Astrocyte of the cerebellum (primary cell): ENCODE data around the gene C5orf46.
"Not testable (repeated sequence)": the region's sequence is repeated elsewhere in the genome, so short reads cannot be mapped to it uniquely, and the experiment has no call there.

Experiments used
- DNase-seq: peaks from one replicate; pipeline ENCODE4 v3.0.0-alpha.2; 2011; ENCODE audit warnings: low read depth
- H3K4me3 ChIP-seq: 2 replicates; pipeline ENCODE4 v1.5.1; 2011; ENCODE audit warnings: mild to moderate bottlenecking, low read depth, low read length, moderate library complexity
- in situ Hi-C: cut with HindIII; loops from 2 replicates; pipeline ENCODE4 v1.10.0; 2017; ENCODE audit warnings: low sequenced_read_pairs
- TF ChIP-seq, protein P1 (sequence below): IDR thresholded peaks from 2 replicates; pipeline ENCODE4 v1.5.1; 2012; ENCODE audit warnings: low read length, low read depth, moderate library complexity, mild to moderate bottlenecking; ENCODE audit errors: missing control alignments

C5orf46 gene

DNA sequence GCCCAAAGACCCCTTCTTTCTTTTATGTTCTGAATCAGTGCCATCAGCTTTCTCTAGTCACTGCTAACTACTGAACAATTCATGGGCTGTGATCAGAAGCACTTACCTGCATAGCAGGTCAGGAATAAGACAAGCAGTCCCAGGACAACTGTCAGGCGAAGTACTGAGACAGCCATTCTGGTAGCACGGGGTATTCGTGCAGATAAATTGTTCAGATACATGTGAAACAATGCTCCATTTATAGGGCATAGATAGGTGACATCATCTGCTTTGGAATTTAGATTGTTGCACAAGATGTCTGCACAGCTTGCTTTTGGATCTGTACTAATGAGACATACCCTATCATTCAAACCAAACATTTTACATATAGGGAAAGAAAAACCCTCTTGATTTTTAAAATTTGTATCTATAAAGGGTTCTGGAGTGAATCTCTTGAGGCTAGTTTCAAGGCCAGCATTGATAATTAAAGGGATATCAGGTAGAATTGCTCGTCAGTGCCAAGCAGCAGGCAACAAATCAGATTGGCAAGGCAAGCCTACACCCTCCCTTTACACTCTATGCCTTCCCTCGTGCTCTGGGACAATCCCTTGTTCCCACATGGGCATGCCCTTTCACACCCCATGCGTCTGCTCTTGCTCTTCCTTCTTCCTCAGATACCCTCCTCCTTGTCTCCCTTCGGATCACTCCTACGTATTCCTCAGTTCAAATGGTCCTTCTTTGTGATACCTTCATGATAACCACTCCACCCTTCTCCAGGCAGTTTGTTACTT lies at the start of gene C5orf46:
C5orf46 (minus strand) TSS at position 213 of the 770 bp plus-strand sequence; CDS start at position 176, 37 bp downstream.
- peak; percentile 42 for DNase-seq
- no peak within 1 kb of the TSS for H3K4me3 ChIP-seq

GRCh38 chr5:147954971-147955370 lies 48.6 kb upstream of the C5orf46 start:
- TF ChIP-seq, protein P1, sequence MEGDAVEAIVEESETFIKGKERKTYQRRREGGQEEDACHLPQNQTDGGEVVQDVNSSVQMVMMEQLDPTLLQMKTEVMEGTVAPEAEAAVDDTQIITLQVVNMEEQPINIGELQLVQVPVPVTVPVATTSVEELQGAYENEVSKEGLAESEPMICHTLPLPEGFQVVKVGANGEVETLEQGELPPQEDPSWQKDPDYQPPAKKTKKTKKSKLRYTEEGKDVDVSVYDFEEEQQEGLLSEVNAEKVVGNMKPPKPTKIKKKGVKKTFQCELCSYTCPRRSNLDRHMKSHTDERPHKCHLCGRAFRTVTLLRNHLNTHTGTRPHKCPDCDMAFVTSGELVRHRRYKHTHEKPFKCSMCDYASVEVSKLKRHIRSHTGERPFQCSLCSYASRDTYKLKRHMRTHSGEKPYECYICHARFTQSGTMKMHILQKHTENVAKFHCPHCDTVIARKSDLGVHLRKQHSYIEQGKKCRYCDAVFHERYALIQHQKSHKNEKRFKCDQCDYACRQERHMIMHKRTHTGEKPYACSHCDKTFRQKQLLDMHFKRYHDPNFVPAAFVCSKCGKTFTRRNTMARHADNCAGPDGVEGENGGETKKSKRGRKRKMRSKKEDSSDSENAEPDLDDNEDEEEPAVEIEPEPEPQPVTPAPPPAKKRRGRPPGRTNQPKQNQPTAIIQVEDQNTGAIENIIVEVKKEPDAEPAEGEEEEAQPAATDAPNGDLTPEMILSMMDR: no peak
- DNase-seq: no peak
- no peak overlapping the region for H3K4me3 ChIP-seq
- in situ Hi-C loops: no loop called here

More for the DNA sequence above, at the start of gene C5orf46:
- in situ Hi-C loops: no loop called here
- TF ChIP-seq, protein P1: no peak

GRCh38 chr5:147949711-147950573 lies 43.6 kb upstream of the C5orf46 start:
- TF ChIP-seq, protein P1: peak; percentile 39
- no peak overlapping the region for H3K4me3 ChIP-seq
- DNase-seq: peak; percentile 13
- in situ Hi-C loops: no loop called here

DNA sequence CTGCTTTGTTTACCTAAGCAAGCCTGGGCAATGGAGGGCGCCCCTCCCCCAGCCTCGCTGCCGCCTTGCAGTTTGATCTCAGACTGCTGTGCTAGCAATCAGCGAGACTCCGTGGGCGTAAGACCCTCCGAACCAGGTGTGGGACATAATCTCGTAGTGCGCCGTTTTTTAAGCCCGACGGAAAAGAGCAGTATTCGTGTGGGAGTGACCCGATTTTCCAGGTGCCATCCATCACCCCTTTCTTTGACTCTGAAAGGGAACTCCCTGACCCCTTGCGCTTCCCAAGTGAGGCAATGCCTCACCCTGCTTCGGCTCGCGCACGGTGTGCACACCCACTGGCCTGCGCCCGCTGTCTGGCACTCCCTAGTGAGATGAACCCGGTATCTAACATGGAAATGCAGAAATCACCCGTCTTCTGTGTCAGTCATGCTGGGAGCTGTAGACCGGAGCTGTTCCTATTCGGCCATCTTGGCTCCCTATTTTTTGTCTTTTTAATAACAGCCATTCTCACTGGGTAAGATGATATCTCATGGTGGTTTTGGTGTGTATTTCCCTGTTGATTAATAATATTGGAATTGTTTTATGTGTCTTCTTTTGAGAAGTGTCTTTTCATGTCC lies 40.4 kb upstream of the C5orf46 start:
- in situ Hi-C loops, DNase-seq, H3K4me3 ChIP-seq: not testable (repeated sequence)

GRCh38 chr5:147939431-147940114 lies 33.2 kb upstream of the C5orf46 start:
- TF ChIP-seq, protein P1: no peak
- in situ Hi-C loops: no loop called here
- H3K4me3 ChIP-seq: no peak overlapping the region
- no peak for DNase-seq

DNA sequence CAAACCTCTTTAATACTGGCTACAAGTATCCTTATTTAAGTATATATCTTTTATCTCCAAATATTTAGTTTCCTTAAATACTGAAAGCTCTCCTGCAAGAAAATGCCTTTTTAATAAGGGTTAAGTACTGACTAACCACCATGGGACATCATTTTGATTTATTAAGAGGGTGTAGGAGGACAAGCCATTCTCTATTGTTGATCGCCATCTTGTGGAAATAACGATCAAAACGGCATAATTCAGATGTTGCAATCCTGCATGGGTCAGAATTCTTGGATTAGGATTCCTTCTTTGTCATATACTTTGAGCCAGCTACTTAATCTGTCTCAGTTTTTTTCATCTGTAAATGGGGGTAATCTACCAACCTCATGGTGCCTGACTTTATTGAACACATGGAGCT lies 28.7 kb upstream of the C5orf46 start:
- H3K4me3 ChIP-seq: no peak overlapping the region
- TF ChIP-seq, protein P1: peak; percentile 53
- in situ Hi-C loops: no loop called here
- DNase-seq: peak; percentile 58
